GM23338 (cell line): ENCODE data around the gene FPGS. TPM values are rescaled to one million over a fixed set of nuclear protein-coding genes. Genes with fewer than 3 reads are reported as not detected.

Source experiments
- ATAC-seq: fragments of 200-7000 bp; cut with Tn5 transposase; 3 replicates; pipeline ENCODE4 v1.9.1; 2020
- DNase-seq: peaks from one replicate; pipeline ENCODE4 v3.0.0-alpha.2; 2015; ENCODE audit warnings: low spot score
- H2AFZ ChIP-seq: fragments of 200-600 bp; sonication (generic); 2 replicates; pipeline ENCODE4 v1.8.0; 2016; ENCODE audit warnings: antibody characterized with exemption, mild to moderate bottlenecking, moderate library complexity
- H3F3A ChIP-seq: fragments of 200-600 bp; sonication (generic); replicated peaks from 2 replicates; pipeline ENCODE4 v1.8.0; 2017; ENCODE audit warnings: antibody characterized with exemption, mixed run types, low read depth
- H3K27ac ChIP-seq: fragments of 200-600 bp; sonication (generic); 2 replicates; pipeline ENCODE4 v1.6.1; 2016; ENCODE audit warnings: low read depth
- H3K27me3 ChIP-seq: fragments of 200-600 bp; sonication (generic); 2 replicates; pipeline ENCODE4 v1.8.0; 2016; ENCODE audit warnings: mild to moderate bottlenecking, mixed run types, moderate library complexity; ENCODE audit not compliant: insufficient read depth
- H3K36me3 ChIP-seq: fragments of 200-600 bp; sonication (generic); 2 replicates; pipeline ENCODE4 v1.8.0; 2016; ENCODE audit warnings: mild to moderate bottlenecking; ENCODE audit not compliant: insufficient read depth
- H3K4me1 ChIP-seq: fragments of 200-600 bp; sonication (generic); 2 replicates; pipeline ENCODE4 v1.8.0; 2016; ENCODE audit warnings: mild to moderate bottlenecking, moderate library complexity; ENCODE audit not compliant: insufficient read depth
- H3K4me2 ChIP-seq: fragments of 200-600 bp; sonication (generic); 2 replicates; pipeline ENCODE4 v1.7.1; 2017; ENCODE audit warnings: mixed run types
- H3K4me3 ChIP-seq: fragments of 200-600 bp; sonication (generic); 2 replicates; pipeline ENCODE4 v1.6.1; 2016; ENCODE audit warnings: mixed run types
- H3K79me2 ChIP-seq: fragments of 200-600 bp; sonication (generic); replicated peaks from 2 replicates; pipeline ENCODE4 v1.8.0; 2017; ENCODE audit warnings: mild to moderate bottlenecking; ENCODE audit not compliant: insufficient read depth
- H3K9me2 ChIP-seq: fragments of 200-600 bp; sonication (generic); 2 replicates; pipeline ENCODE4 v1.8.0; 2017; ENCODE audit not compliant: insufficient read depth
- H4K20me1 ChIP-seq: fragments of 200-600 bp; sonication (generic); replicated peaks from 2 replicates; pipeline ENCODE4 v1.8.0; 2017; ENCODE audit warnings: mild to moderate bottlenecking; ENCODE audit not compliant: insufficient read depth
- H3K27ac Mint-ChIP-seq: 2 replicates; pipeline ENCODE4 v1.8.0; 2020; ENCODE audit warnings: inconsistent platforms, mild to moderate bottlenecking, moderate library complexity, mixed read lengths
- H3K27me3 Mint-ChIP-seq: 3 replicates; pipeline ENCODE4 v1.8.0; 2022; ENCODE audit warnings: low read depth, mild to moderate bottlenecking, moderate library complexity, mixed read lengths, inconsistent platforms; ENCODE audit not compliant: insufficient read depth, poor library complexity
- H3K36me3 Mint-ChIP-seq: 3 replicates; pipeline ENCODE4 v1.8.0; 2021; ENCODE audit warnings: low read depth, mild to moderate bottlenecking, inconsistent platforms, moderate library complexity, mixed read lengths
- H3K4me1 Mint-ChIP-seq: 3 replicates; pipeline ENCODE4 v1.8.0; 2020; ENCODE audit warnings: mild to moderate bottlenecking, inconsistent platforms, mixed read lengths
- H3K4me3 Mint-ChIP-seq: 3 replicates; pipeline ENCODE4 v1.8.0; 2021; ENCODE audit warnings: moderate library complexity, mild to moderate bottlenecking, inconsistent platforms, mixed read lengths
- H3K9me3 Mint-ChIP-seq: 3 replicates; pipeline ENCODE4 v1.8.0; 2020; ENCODE audit warnings: moderate library complexity, mild to moderate bottlenecking, inconsistent platforms, mixed read lengths
- CREB1 ChIP-seq: fragments of 250-450 bp; sonication (Bioruptor Pico); IDR thresholded peaks from 2 replicates; pipeline ENCODE4 v1.5.0; 2020; ENCODE audit warnings: low read depth, mild to moderate bottlenecking, moderate library complexity
- CTCF ChIP-seq, 2 experiments: fragments of 200-600 bp in 1 of 2; sonication (generic) in 1 of 2; conservative IDR thresholded peaks; 2 replicates each; pipeline versions ENCODE4 v1.5.1 to v1.6.1; 2016 to 2017; ENCODE audit warnings: antibody characterized with exemption in 2 of 2, low read depth in 2 of 2, mild to moderate bottlenecking in 2 of 2, moderate library complexity in 1 of 2
- ETS1 ChIP-seq: IDR thresholded peaks from 2 replicates; pipeline ENCODE4 v1.6.1; 2016; ENCODE audit warnings: antibody characterized with exemption
- EZH2 ChIP-seq: fragments of 200-600 bp; sonication (generic); IDR thresholded peaks from one replicate; pipeline ENCODE4 v1.8.0; 2017; ENCODE audit warnings: antibody characterized with exemption, mild to moderate bottlenecking, low read depth; ENCODE audit not compliant: unreplicated experiment
- JUNB ChIP-seq: IDR thresholded peaks from one replicate; pipeline ENCODE4 v1.6.1; 2016; ENCODE audit warnings: antibody characterized with exemption; ENCODE audit not compliant: unreplicated experiment
- NANOG ChIP-seq: IDR thresholded peaks from 2 replicates; pipeline ENCODE4 v1.6.1; 2016; ENCODE audit warnings: antibody characterized with exemption, borderline replicate concordance
- POLR2AphosphoS5 ChIP-seq: IDR thresholded peaks from 2 replicates; pipeline ENCODE4 v1.6.1; 2016; ENCODE audit warnings: antibody characterized with exemption, low read depth
- REST ChIP-seq: IDR thresholded peaks from one replicate; pipeline ENCODE4 v1.6.1; 2018; ENCODE audit warnings: antibody characterized with exemption; ENCODE audit not compliant: unreplicated experiment
- ZNF114 ChIP-seq: fragments of 250-450 bp; sonication (Bioruptor Pico); IDR thresholded peaks from 2 replicates; pipeline ENCODE4 v1.5.0; 2020; ENCODE audit warnings: mild to moderate bottlenecking, moderate library complexity
- ZNF462 ChIP-seq: fragments of 250-450 bp; sonication (Bioruptor Pico); IDR thresholded peaks from 2 replicates; pipeline ENCODE4 v1.5.0; 2020; ENCODE audit warnings: mild to moderate bottlenecking, moderate library complexity
- polyA plus RNA-seq: library from polyadenylated mRNA; unstranded; fragments of >200 nt; fragmentation: Nextera tagmentation; extraction: Ambion mirVana; gene quantifications from 2 replicates; pipeline ENCODE4 v1.2.1, GENCODE V29; 2016
- total RNA-seq: library from RNA; depleted of rRNA; stranded (reverse); fragments of >200 nt; shearing (Covaris generic); gene quantifications from 2 replicates; pipeline ENCODE4 v1.2.3, GENCODE V29; 2014

Gene FPGS
- total and polyA plus RNA-seq, 2 experiments from 2014 or later, result 40.7 to 87.2 TPM

- TF ChIP-seq REST (no peak), CTCF (conservative IDR thresholded peaks at IDR 0.05; ENCODE audit: low read depth in 2 of 2) (no peak), EZH2 (no peak), ETS1 (no peak), POLR2AphosphoS5 (no peak), JUNB (no peak), NANOG (no peak)
Measured at GRCh38 chr9:127813686-127814226, 11.1 kb downstream of the FPGS start (continued).

GRCh38 chr9:127814619-127815511, 12.2 kb downstream of the FPGS start:
- H3K27me3 Mint-ChIP-seq, result peaks cover 20% of the 10 kb centered on the region
- H3K4me1 Mint-ChIP-seq, result no peaks in the 10 kb centered on the region
- H3K36me3 Mint-ChIP-seq, result peaks cover 39% of the 10 kb centered on the region
- Histone ChIP-seq H2AFZ (no peak overlapping the region), H3K27ac (no peak overlapping the region), H4K20me1 (no peaks in the 10 kb centered on the region; the same call in 1 of the 2 replicates), H3K4me2 (no peak overlapping the region), H3K4me3 (no peak overlapping the region), H3K79me2 (no peaks in the 10 kb centered on the region), H3K27me3 (no peaks in the 10 kb centered on the region), H3K9me2 (no peaks in the 10 kb centered on the region), H3K4me1 (no peaks in the 10 kb centered on the region), H3F3A (no peaks in the 10 kb centered on the region; the same call in 1 of the 2 replicates), H3K36me3 (peaks cover 8% of the 10 kb centered on the region)
- H3K4me3 Mint-ChIP-seq, result no peak overlapping the region
- ATAC-seq (no peak), DNase-seq (no peak)
- H3K27ac Mint-ChIP-seq, result no peak overlapping the region
- H3K9me3 Mint-ChIP-seq, result no peaks in the 10 kb centered on the region
- TF ChIP-seq JUNB (no peak), ZNF462 (CRISPR knock-in tag) (no peak), CREB1 (no peak), EZH2 (no peak), ZNF114 (no peak)
